HTERT RPE-1 (cell line): Measurements from ENCODE around the gene SFT2D3.

ENCODE experiments used
- in situ Hi-C: fragments of 300-500 bp; cut with MboI; formaldehyde crosslinking; loops from 4 replicates; pipeline ENCODE4 v1.14.3; 2020; ENCODE audit warnings: low sequenced_read_pairs

SFT2D3 gene, protein sequence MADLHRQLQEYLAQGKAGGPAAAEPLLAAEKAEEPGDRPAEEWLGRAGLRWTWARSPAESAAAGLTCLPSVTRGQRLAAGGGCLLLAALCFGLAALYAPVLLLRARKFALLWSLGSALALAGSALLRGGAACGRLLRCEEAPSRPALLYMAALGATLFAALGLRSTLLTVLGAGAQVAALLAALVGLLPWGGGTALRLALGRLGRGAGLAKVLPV

DNA sequence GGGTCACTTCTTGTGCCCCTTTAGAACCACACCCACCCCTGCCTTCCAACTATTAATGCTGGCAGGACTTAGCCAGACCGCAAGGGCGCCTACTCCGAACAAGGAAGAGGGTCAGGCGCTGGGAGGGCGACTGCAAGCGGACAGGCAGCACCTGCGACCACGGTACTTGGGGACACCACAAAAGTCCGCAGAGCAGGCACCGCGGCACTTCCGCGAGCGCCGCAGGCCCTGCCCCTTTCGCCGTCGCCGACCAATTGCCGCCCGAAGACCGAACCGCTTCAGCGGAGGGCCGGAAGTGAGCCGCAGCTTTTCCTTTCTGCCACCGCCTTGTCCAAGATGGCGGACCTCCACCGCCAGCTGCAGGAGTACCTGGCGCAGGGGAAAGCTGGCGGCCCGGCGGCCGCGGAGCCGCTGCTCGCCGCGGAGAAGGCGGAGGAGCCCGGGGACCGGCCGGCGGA lies at the start of gene SFT2D3:
TSS of gene SFT2D3 (plus strand) at position 305 of the 458 bp plus-strand sequence. CDS start at position 337, 32 bp downstream.
- in situ Hi-C loops, result no loop called here

DNA sequence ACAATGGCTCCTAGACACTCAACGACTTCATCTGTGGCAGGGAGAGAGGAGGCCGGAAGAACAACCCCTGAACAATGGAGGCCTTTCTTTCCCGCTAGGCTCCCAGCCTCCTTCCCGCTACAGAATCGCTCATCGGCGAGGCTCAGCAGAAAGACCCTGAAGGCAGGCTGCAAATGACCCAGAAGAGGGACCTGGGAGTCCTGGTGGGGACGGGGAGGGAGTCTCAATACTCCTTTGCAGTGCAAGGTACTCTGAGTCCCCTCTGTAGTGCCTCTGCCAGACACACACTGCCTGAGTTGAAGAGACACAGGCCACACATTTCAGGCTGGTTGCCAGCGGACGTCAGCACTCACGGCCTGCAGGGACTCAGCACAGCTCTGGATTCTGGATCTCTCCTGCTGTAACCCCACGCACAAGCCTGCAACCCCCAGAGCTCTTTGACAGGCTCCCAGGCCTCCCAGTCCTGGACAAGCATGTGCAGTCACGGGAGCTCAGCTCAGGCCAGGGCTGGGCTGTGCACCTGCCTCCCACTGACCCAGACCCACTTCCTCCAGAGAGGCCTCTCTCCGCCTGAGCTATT lies 49.2 kb upstream of the SFT2D3 start:
- in situ Hi-C loops, result no loop called here

GRCh38 chr2:127652786-127653357 lies 48.4 kb upstream of the SFT2D3 start:
- in situ Hi-C loops, result no loop called here

- in situ Hi-C loops, result no loop called here
These were observed 47.7 kb upstream of the SFT2D3 start for GRCh38 chr2:127653421-127654083.

GRCh38 chr2:127654084-127654837 lies 47.0 kb upstream of the SFT2D3 start:
- in situ Hi-C loops, result no loop called here

DNA sequence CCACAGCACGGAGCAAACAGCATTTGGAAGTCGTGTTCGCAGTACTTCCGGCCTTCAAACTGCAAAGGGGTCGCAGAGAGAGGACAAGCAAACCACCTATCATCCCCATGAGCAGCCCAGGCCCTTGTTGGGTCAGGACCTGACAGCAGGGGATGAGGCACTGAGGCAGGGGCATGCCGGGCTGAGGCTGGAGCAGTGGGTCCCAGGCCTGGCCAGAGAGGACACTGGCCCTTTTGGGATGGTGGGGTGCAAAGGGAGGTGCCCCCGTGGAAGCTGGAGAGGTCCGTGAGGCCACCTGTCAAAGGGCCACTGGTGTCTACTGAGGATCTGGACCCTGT lies 46.5 kb upstream of the SFT2D3 start:
- in situ Hi-C loops, result no loop called here

- in situ Hi-C loops, result no loop called here
These were observed 45.9 kb upstream of the SFT2D3 start for GRCh38 chr2:127655209-127656073.

GRCh38 chr2:127656569-127657231 lies 44.6 kb upstream of the SFT2D3 start:
- in situ Hi-C loops, result no loop called here

- in situ Hi-C loops, result no loop called here
These were observed 44.1 kb upstream of the SFT2D3 start for GRCh38 chr2:127657232-127657595.

DNA sequence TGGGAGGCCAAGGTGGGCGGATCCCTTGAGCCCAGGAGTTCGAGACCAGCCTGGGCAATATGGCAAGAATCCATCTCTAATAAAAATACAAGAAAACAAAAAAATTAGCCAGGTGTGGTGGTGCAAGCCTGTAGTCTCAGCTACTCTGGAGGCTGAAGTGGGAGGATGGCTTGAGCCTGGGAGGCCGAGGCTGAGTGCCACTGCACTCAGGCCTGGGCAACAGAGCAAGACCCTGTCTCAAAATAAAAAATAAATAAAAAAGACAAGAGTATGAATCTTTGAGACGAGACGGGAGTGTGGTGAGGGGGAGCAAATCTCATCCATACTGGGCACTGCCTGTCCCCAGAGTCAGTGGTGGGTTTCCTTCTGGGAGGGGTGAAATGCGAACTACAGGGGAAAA lies 43.2 kb upstream of the SFT2D3 start:
- in situ Hi-C loops, result no loop called here

DNA sequence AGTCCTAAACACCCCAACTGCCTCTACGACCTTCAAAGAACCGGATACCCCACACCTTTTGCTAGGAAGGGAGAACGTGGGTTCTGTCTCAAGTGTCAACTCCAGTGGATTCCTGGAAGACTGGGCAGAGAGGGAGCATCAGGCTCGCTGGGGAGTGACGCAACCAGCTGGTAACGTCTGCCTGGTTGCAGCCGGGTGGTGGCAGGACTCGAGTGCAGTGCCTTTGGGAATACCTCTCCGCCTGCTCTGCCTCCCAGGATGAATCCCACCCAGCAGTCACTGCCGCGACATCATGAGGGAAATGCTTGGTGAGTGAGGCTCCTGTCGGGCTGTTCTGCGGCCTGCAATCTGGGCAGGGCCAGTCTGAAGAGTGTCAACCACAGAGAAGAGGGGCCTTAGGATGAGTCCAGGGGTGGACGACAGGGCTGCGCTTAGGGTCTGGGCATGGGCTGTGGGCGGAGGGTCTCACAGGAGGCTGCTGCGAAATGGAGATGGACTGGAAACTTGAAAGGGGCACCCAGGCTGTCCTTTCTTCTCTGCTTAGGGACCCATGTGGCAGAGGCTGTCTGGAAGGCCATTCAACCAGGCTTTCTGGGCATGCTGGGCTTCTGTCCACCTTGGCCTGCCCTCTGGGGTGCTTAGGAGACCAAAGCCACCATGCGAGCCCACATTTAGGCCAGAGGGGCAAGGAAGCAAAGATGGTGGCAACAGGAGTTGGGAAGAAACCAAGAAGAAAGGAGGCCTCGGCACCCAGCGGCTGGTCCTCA lies 42.5 kb upstream of the SFT2D3 start:
- in situ Hi-C loops, result no loop called here

GRCh38 chr2:127659408-127660290 lies 41.6 kb upstream of the SFT2D3 start:
- in situ Hi-C loops, result no loop called here

DNA sequence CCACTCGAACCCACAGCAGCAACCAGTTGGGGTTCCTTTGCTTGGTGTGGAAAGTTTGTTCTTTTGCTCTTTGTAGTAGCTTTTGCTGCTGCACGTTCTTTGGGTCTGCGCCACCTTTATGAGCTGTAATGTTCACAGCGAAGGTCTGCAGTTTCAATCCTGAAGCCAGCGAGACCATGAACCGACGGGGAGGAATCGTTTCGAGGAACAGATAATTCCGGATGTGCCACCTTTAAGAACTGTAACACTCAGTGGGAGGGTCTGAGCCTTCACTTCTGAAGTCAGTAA lies 41.1 kb upstream of the SFT2D3 start:
- in situ Hi-C loops, result no loop called here

GRCh38 chr2:127661072-127661649 lies 40.1 kb upstream of the SFT2D3 start:
- in situ Hi-C loops, result no loop called here

DNA sequence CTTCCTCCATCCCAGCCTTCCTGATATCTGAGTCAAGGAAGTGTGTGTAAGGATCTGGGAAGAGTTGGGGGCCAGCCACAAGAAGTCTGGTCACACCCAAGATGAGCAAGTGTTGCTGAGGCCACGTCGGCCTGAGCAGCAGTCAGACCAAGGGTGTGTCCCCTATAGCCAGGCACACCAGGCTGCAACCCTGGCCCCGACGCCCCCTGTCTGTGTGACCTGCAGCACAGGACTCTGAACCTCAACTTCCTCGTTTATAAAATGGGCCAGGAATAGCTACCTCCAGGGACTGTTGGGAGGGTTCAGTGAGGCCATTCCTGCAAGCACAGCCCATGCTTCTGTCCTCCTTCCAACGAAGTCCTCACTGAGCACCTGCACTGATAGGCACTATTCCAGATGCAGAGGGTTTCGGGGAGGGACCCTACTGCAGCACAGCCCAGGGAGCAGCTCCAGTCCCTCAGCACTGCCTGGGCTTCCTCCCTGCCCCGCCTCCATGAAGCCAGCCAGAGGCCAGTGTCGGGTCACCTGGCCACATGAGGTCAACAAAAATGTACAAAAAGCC lies 39.3 kb upstream of the SFT2D3 start:
- in situ Hi-C loops, result no loop called here

DNA sequence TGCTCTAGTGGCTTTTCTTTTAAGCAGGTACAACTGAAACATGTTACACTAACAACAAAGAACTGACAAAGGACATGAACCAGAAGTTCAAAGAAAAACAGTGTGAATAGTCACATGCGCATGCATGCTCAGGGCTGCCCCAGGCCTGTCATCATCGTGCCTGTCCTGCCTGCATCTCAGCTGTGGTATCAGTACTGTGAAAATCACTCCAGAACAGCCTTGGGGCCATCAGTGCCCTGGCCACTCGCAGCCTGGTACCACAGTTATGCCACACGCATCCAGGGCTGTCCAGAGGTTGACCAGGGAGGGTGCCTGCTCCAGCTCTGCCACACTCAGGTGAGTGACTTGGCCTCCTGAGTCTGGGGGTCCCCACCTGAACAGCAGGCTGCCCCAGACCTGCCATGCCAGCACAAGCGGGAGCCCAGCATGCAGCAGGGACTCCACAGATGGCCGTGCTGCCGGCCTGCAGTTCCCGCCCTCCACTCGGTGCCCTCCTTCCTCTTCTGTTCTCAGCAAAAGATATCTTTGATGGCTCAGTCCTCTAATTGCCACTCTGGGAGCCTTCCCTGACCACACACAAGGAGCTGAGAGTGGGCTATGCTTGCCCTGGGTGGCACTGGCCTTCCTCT lies 38.2 kb upstream of the SFT2D3 start:
- in situ Hi-C loops, result no loop called here

GRCh38 chr2:127663566-127664064 lies 37.7 kb upstream of the SFT2D3 start:
- in situ Hi-C loops, result no loop called here
